HCT116 (cell line): ENCODE data around the gene CPD. TPM values are rescaled to one million over a fixed set of nuclear protein-coding genes. Genes with fewer than 3 reads are reported as not detected.
A peak's percentile ranks its signal among the peaks of the same experiment; 100 is the strongest.
"Not testable (repeated sequence)": the region's sequence is repeated elsewhere in the genome, so short reads cannot be mapped to it uniquely, and the experiment has no call there.

ENCODE experiments used
- ATAC-seq: fragments of 200-7000 bp; cut with Tn5 transposase; 2 replicates; pipeline ENCODE4 v1.9.1; 2020; ENCODE audit warnings: mild to moderate bottlenecking, moderate library complexity
- BruUV-seq: library from RNA; stranded (reverse); fragments of 400-500 nt; replicated peaks from 2 replicates; lab custom pipeline; 2021; lab: Mats Ljungman, UMichigan
- CTCF ChIA-PET: fragments of 300-600 bp; sonication (Branson Sonifier 250); formaldehyde crosslinking; loops from one replicate; lab custom pipeline; 2021; ENCODE audit warnings: antibody characterized with exemption; lab: Charles Lee
- POLR2A ChIA-PET: fragments of 300-600, 350-600 bp; sonication (Branson Sonifier 250); formaldehyde crosslinking; loops from one replicate; lab custom pipeline; 2021; ENCODE audit warnings: antibody characterized with exemption; lab: Charles Lee
- RAD21 ChIA-PET, 2 experiments: fragments of 300-600 bp; sonication (Branson Sonifier 250); formaldehyde crosslinking; loops; one replicate each; lab custom pipeline; 2023; ENCODE audit warnings: low total read pairs in 2 of 2; ENCODE audit not compliant: uncharacterized antibody in 2 of 2, unreplicated experiment in 2 of 2, low non-redundant PET in 1 of 2; lab: Charles Lee
- DNase-seq: peaks from one replicate; pipeline ENCODE4 v3.0.0-alpha.2; 2010; ENCODE audit warnings: low read depth, low spot score
- H2AFZ ChIP-seq: fragments of 200-600 bp; shearing (Covaris generic), sonication (generic); 2 replicates; pipeline ENCODE4 v1.6.1; 2017; ENCODE audit warnings: low read depth, mixed run types, mixed read lengths, antibody characterized with exemption, low read length; ENCODE audit not compliant: poor library complexity, severe bottlenecking
- H3K27ac ChIP-seq: 2 replicates; pipeline ENCODE4 v1.5.1; 2012; ENCODE audit warnings: low read depth, low read length
- H3K27me3 ChIP-seq: fragments of 200-600 bp; sonication (generic); 2 replicates; pipeline ENCODE4 v1.6.1; 2016; ENCODE audit warnings: mixed run types, low read length, mixed read lengths; ENCODE audit not compliant: insufficient read depth
- H3K36me3 ChIP-seq, 2 experiments: fragments of 200-500 bp in 1 of 2; fragments of 200-600 bp in 1 of 2; sonication (Bioruptor generic) in 1 of 2; sonication (generic) in 1 of 2; 2 replicates each; pipeline versions ENCODE4 v1.5.1 to v1.6.1; 2014 to 2016; ENCODE audit warnings: low read length in 2 of 2, inconsistent platforms in 1 of 2, mixed read lengths in 1 of 2, mixed run types in 1 of 2; ENCODE audit not compliant: insufficient read depth in 2 of 2, control insufficient read depth in 1 of 2
- H3K4me1 ChIP-seq, 2 experiments: fragments of 200-600 bp in 1 of 2; sonication (generic) in 1 of 2; 2 replicates each; pipeline versions ENCODE4 v1.5.1 to v1.6.1; 2012 to 2017; ENCODE audit warnings: low read length in 2 of 2, inconsistent platforms in 1 of 2, mild to moderate bottlenecking in 1 of 2, mixed read lengths in 1 of 2, mixed run types in 1 of 2, moderate library complexity in 1 of 2; ENCODE audit not compliant: insufficient read depth in 2 of 2, control insufficient read depth in 1 of 2
- H3K4me2 ChIP-seq: fragments of 200-600 bp; sonication (generic); 2 replicates; pipeline ENCODE4 v1.6.1; 2017; ENCODE audit warnings: mixed run types, low read length, mixed read lengths
- H3K4me3 ChIP-seq, 2 experiments: fragments of 200-600 bp in 1 of 2; sonication (generic) in 1 of 2; replicated peaks in 1 of 2; 2 replicates each; pipeline ENCODE4 v1.5.1; 2011 to 2016; ENCODE audit warnings: low read length in 2 of 2, control low read depth in 1 of 2, low read depth in 1 of 2, mild to moderate bottlenecking in 1 of 2, mixed read lengths in 1 of 2, mixed run types in 1 of 2
- H3K79me2 ChIP-seq: fragments of 200-600 bp; sonication (generic); 2 replicates; pipeline ENCODE4 v1.6.1; 2017; ENCODE audit warnings: mild to moderate bottlenecking, mixed run types, low read length, moderate library complexity, mixed read lengths; ENCODE audit not compliant: insufficient read depth
- H3K9ac ChIP-seq: fragments of 200-600 bp; sonication (generic); 2 replicates; pipeline ENCODE4 v1.6.1; 2016; ENCODE audit warnings: low read length, mixed read lengths
- H3K9me2 ChIP-seq: fragments of 200-600 bp; sonication (generic), shearing (Covaris generic); 2 replicates; pipeline ENCODE4 v1.6.1; 2017; ENCODE audit warnings: mixed run types, mild to moderate bottlenecking, moderate library complexity; ENCODE audit not compliant: insufficient read depth
- H3K9me3 ChIP-seq, 2 experiments: fragments of 200-500 bp in 1 of 2; fragments of 200-600 bp in 1 of 2; sonication (Bioruptor generic) in 1 of 2; sonication (generic) in 1 of 2; 2 replicates each; pipeline ENCODE4 v1.6.1; 2014 to 2017; ENCODE audit warnings: low read length in 2 of 2, mixed read lengths in 2 of 2, inconsistent platforms in 1 of 2, low read depth in 1 of 2, mild to moderate bottlenecking in 1 of 2, mixed run types in 1 of 2, moderate library complexity in 1 of 2; ENCODE audit not compliant: control insufficient read depth in 1 of 2, insufficient read depth in 1 of 2
- H4K20me1 ChIP-seq: fragments of 200-600 bp; sonication (generic), shearing (Covaris generic); 2 replicates; pipeline ENCODE4 v1.6.1; 2017; ENCODE audit warnings: mixed run types, mild to moderate bottlenecking, moderate library complexity; ENCODE audit not compliant: insufficient read depth
- EZH2 ChIP-seq: fragments of 200-600 bp; sonication (generic); IDR thresholded peaks from 2 replicates; pipeline ENCODE4 v1.6.1; 2017; ENCODE audit warnings: antibody characterized with exemption, mixed run types
- FOSL1 ChIP-seq: IDR thresholded peaks from 2 replicates; pipeline ENCODE4 v1.6.1; 2012; ENCODE audit warnings: low read depth
- JUND ChIP-seq: IDR thresholded peaks from 2 replicates; pipeline ENCODE4 v1.6.1; 2012
- TCF7L2 ChIP-seq: IDR thresholded peaks from 2 replicates; pipeline ENCODE4 v1.7.0; 2011; ENCODE audit warnings: borderline replicate concordance, inconsistent platforms; ENCODE audit not compliant: insufficient read depth, insufficient read length; ENCODE audit errors: extremely low read depth
- ZNF274 ChIP-seq: fragments of 200-500 bp; sonication (Bioruptor generic); IDR thresholded peaks from 2 replicates; pipeline ENCODE4 v1.6.1; 2014; ENCODE audit warnings: mild to moderate bottlenecking, low read depth, low read length, inconsistent platforms
- intact Hi-C: fragments of 100-400 bp; cut with micrococcal nuclease; formaldehyde crosslinking; loops from 2 replicates; pipeline ENCODE4 v1.10.0; 2022
- total RNA-seq: library from RNA; stranded (reverse); gene quantifications from one replicate; pipeline ENCODE4 v1.2.1, GENCODE V29; 2021; ENCODE audit not compliant: unreplicated experiment

Gene CPD
- total RNA-seq, 1 experiment from 2014 or later: 47.2 TPM

- Histone ChIP-seq H3K9me2 (no peaks in the 10 kb centered on the region), H3K4me2 (peak overlapping the region; percentile 70), H3K9me3 (no peaks in the 10 kb centered on the region), H3K4me3 (peak overlapping the region in 1 of 2 experiments; percentile 27; a peak in 1 of 4 replicates), H2AFZ (peak overlapping the region; percentile 45), H3K79me2 (peaks cover 14% of the 10 kb centered on the region; the same call in 1 of the 2 replicates), H3K4me1 (peaks cover 15 to 18% of the 10 kb centered on the region in 2 experiments), H4K20me1 (0 out of 2 replicates have a peak, but pooled peaks cover 4% of the 10 kb centered on the region), H3K27ac (peak overlapping the region; percentile 65; the same call in 1 of the 2 replicates), H3K36me3 (no peaks in the 10 kb centered on the region), H3K27me3 (no peaks in the 10 kb centered on the region), H3K9ac (peak overlapping the region; percentile 21)
- no TSS peak for BruUV-seq
- ChIA-PET RAD21 (no interaction called here), POLR2A (interaction anchor here (0.8 kb wide), 1 partner anchor 72 kb away, joined by 3 read pairs; the partner anchor contains the start of gene GOSR1), CTCF (no interaction called here)
- ATAC-seq: peak; percentile 97
- TF ChIP-seq TCF7L2 (peak; percentile 41), ZNF274 (no peak), EZH2 (no peak), JUND (no peak), FOSL1 (0 out of 2 replicates have a peak, but pooled peaks have one; percentile 22)
- peak; percentile 31 for DNase-seq
- intact Hi-C loops: no loop called here
Measured at GRCh38 chr17:30405161-30405560, 26.4 kb downstream of the CPD start.

GRCh38 chr17:30410627-30411026, 31.9 kb downstream of the CPD start:
- H4K20me1 ChIP-seq, RAD21 ChIA-PET, H3K36me3 ChIP-seq, H3K9me3 ChIP-seq, H3K27me3 ChIP-seq, H2AFZ ChIP-seq, H3K27ac ChIP-seq, POLR2A ChIA-PET, BruUV-seq, H3K4me3 ChIP-seq, H3K4me1 ChIP-seq, ATAC-seq, H3K9me2 ChIP-seq, intact Hi-C loops, H3K9ac ChIP-seq, CTCF ChIA-PET, DNase-seq, H3K4me2 ChIP-seq: not testable (repeated sequence)
- H3K79me2 ChIP-seq: peaks cover 14% of the 10 kb centered on the region

- H2AFZ ChIP-seq, H3K4me2 ChIP-seq, H3K9me2 ChIP-seq, intact Hi-C loops, H3K27me3 ChIP-seq, H3K4me1 ChIP-seq, H3K9ac ChIP-seq, DNase-seq, H4K20me1 ChIP-seq, H3K27ac ChIP-seq, RAD21 ChIA-PET, BruUV-seq, H3K4me3 ChIP-seq, POLR2A ChIA-PET, H3K79me2 ChIP-seq, H3K36me3 ChIP-seq, ATAC-seq, H3K9me3 ChIP-seq, CTCF ChIA-PET: not testable (repeated sequence)
Measured at GRCh38 chr17:30412008-30412496, 33.3 kb downstream of the CPD start.
